ENCODE data around the gene SPR. TPM values are rescaled to one million over a fixed set of nuclear protein-coding genes. Genes with fewer than 3 reads are reported as not detected.

Gene SPR
- total and polyA plus RNA-seq, 9 of the 15 experiments (the other 6 are each of a cell fraction or from before 2014, with no cell fraction given), result 7.7 to 38.3 (median 26.3) TPM

DNA sequence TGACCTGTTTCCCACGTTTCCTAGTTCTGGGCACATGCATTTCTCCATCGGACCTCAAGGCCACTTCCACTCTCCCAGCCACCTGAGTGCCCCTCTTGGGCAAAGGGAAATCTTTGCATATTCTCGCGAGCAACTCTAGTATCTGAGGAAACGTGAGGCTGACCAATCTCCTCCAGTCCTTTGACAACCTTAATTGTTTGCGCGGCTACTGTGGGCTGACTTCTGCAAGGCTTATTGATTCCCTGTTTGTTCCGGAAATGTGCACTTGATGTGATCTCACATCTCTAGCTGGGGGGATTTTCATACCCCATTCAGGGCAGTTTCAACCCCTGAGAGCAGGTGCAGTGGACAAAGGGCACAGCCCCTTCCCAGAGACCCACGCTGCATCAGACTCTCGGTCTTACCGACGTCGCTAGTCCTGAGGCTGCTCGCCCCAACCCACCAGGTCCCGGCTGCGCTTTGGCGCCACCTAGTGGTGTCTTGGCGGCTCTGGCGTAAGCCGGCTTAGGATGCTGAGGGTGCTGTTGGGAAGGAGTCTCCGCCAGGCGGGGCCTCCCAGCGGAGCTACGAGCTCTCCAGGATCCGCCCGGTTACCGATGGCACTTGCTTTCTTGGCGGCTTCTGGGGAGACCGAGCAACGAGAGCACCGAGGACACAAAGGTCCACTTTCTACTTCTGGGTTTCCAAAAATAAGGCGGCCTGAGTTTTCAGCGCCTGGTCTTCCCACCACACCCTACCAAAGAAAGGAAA lies 24.8 kb upstream of the SPR start (continued):
- TF ChIP-seq, protein P1, sequence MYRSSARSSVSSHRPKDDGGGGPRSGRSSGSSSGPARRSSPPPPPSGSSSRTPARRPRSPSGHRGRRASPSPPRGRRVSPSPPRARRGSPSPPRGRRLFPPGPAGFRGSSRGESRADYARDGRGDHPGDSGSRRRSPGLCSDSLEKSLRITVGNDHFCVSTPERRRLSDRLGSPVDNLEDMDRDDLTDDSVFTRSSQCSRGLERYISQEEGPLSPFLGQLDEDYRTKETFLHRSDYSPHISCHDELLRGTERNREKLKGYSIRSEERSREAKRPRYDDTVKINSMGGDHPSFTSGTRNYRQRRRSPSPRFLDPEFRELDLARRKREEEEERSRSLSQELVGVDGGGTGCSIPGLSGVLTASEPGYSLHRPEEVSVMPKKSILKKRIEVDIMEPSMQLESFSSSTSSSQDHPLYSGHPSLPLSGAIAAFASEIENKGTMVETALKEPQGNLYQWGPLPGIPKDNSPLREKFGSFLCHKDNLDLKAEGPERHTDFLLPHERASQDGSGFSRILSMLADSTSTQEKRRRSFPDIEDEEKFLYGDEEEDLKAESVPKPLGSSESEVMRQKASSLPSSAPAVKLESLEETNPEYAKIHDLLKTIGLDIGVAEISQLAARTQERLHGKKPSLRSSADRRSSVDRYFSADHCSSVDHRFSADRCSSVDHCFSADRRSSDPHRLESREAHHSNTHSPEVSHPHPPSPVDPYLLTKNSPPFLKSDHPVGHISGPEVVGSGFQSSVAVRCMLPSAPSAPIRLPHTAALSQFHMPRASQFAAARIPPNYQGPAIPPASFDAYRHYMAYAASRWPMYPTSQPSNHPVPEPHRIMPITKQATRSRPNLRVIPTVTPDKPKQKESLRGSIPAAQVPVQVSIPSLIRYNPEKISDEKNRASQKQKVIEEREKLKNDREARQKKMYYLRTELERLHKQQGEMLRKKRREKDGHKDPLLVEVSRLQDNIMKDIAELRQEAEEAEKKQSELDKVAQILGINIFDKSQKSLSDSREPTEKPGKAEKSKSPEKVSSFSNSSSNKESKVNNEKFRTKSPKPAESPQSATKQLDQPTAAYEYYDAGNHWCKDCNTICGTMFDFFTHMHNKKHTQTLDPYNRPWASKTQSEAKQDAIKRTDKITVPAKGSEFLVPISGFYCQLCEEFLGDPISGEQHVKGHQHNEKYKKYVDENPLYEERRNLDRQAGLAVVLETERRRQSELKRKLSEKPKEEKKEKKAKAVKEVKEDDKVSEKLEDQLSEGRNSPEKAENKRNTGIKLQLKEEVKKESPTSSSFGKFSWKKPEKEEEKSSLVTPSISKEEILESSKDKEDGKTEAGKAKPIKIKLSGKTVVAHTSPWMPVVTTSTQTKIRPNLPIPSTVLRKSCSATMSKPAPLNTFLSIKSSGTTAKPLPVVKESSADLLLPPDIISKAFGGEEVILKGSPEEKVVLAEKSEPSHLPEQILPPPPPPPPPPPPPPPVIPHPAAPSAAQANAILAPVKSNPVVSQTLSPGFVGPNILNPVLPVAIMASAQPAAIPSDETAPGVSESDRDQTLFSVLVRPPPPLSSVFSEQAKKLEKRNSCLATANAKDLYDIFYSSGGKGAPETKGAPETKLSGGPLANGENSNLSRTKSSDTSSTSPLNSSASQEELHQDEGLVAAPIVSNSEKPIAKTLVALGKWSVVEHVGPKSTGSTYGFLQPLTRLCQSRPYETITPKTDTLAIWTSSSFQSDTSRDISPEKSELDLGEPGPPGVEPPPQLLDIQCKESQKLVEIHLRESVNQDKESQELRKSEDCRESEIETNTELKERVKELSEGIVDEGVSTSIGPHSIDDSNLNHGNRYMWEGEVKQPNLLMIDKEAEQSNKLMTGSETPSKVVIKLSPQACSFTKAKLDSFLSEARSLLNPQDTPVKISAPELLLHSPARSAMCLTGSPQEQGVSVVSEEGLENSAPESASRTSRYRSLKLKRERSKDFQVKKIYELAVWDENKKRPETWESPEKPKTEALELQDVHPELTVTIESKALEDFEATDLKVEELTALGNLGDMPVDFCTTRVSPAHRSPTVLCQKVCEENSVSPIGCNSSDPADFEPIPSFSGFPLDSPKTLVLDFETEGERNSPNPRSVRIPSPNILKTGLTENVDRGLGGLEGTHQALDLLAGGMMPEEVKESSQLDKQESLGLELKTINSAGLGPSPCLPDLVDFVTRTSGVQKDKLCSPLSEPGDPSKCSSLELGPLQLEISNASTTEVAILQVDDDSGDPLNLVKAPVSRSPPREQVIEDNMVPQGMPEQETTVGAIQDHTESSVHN (IDR thresholded peaks at IDR 0.05; ENCODE audit: borderline replicate concordance in 1 of 2, low read depth in 1 of 2), result no peak
- no peak for TF ChIP-seq DDX20 (tag; IDR thresholded peaks at IDR 0.05; ENCODE audit: low read depth)
- 0 out of 2 replicates have a peak, but pooled peaks have one; percentile 46 for TF ChIP-seq CREB1 (IDR thresholded peaks at IDR 0.05)
- peak; percentile 73 for TF ChIP-seq CREB1 (CRISPR knock-in tag; IDR thresholded peaks at IDR 0.05)
- peak in 1 of 2 experiments; percentile 67; a peak in 1 of 4 replicates for TF ChIP-seq NONO (IDR thresholded peaks at IDR 0.05; ENCODE audit: low read depth in 2 of 2, low read length in 1 of 2)
- no peak for TF ChIP-seq SNIP1 (IDR thresholded peaks at IDR 0.05; ENCODE audit: low read depth)
- peak; percentile 9; the same call in 1 of the 2 replicates for TF ChIP-seq ZNF384 (IDR thresholded peaks at IDR 0.05; ENCODE audit: low read depth, low read length)
- TF ChIP-seq, protein P2, sequence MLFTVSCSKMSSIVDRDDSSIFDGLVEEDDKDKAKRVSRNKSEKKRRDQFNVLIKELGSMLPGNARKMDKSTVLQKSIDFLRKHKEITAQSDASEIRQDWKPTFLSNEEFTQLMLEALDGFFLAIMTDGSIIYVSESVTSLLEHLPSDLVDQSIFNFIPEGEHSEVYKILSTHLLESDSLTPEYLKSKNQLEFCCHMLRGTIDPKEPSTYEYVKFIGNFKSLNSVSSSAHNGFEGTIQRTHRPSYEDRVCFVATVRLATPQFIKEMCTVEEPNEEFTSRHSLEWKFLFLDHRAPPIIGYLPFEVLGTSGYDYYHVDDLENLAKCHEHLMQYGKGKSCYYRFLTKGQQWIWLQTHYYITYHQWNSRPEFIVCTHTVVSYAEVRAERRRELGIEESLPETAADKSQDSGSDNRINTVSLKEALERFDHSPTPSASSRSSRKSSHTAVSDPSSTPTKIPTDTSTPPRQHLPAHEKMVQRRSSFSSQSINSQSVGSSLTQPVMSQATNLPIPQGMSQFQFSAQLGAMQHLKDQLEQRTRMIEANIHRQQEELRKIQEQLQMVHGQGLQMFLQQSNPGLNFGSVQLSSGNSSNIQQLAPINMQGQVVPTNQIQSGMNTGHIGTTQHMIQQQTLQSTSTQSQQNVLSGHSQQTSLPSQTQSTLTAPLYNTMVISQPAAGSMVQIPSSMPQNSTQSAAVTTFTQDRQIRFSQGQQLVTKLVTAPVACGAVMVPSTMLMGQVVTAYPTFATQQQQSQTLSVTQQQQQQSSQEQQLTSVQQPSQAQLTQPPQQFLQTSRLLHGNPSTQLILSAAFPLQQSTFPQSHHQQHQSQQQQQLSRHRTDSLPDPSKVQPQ (CRISPR knock-in tag; IDR thresholded peaks at IDR 0.05; ENCODE audit: borderline replicate concordance), result no peak
- TF ChIP-seq FOXP1 (CRISPR knock-in tag; IDR thresholded peaks at IDR 0.05), result no peak
- TF ChIP-seq SREBF1 (IDR thresholded peaks at IDR 0.05; ENCODE audit: borderline replicate concordance, low read depth, low read length), result 0 out of 2 replicates have a peak, but pooled peaks have one; percentile 11
- peak in 1 of 2 experiments; percentile 91; a peak in 3 of 4 replicates for TF ChIP-seq RCOR1 (IDR thresholded peaks at IDR 0.05; ENCODE audit: borderline replicate concordance in 1 of 2, low read depth in 2 of 2, low read length in 2 of 2)
- TF ChIP-seq NCOA4 (IDR thresholded peaks at IDR 0.05; ENCODE audit: partially characterized antibody), result no peak
- TF ChIP-seq, protein P3, sequence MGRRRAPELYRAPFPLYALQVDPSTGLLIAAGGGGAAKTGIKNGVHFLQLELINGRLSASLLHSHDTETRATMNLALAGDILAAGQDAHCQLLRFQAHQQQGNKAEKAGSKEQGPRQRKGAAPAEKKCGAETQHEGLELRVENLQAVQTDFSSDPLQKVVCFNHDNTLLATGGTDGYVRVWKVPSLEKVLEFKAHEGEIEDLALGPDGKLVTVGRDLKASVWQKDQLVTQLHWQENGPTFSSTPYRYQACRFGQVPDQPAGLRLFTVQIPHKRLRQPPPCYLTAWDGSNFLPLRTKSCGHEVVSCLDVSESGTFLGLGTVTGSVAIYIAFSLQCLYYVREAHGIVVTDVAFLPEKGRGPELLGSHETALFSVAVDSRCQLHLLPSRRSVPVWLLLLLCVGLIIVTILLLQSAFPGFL (CRISPR knock-in tag; IDR thresholded peaks at IDR 0.05), result no peak

Data from K562 (cell line).